Transverse colon (tissue), 3 donors: ENCODE data around the gene XYLT1.

Source experiments
- CTCF ChIP-seq, 5 experiments: fragments of 200-600 bp in 3 of 5; fragments of 450-650 bp in 2 of 5; sonication (generic) in 3 of 5; IDR thresholded peaks; 1 replicate in 2 of 5; 2 replicates in 3 of 5; pipeline ENCODE4 v1.5.1; 2016 to 2017; ENCODE audit warnings: antibody characterized with exemption in 5 of 5, inconsistent platforms in 3 of 5, mild to moderate bottlenecking in 2 of 5, moderate library complexity in 1 of 5
- POLR2A ChIP-seq: fragments of 450-650 bp; IDR thresholded peaks from one replicate; pipeline ENCODE4 v1.6.1; 2016; ENCODE audit warnings: antibody characterized with exemption, mild to moderate bottlenecking, moderate library complexity

DNA sequence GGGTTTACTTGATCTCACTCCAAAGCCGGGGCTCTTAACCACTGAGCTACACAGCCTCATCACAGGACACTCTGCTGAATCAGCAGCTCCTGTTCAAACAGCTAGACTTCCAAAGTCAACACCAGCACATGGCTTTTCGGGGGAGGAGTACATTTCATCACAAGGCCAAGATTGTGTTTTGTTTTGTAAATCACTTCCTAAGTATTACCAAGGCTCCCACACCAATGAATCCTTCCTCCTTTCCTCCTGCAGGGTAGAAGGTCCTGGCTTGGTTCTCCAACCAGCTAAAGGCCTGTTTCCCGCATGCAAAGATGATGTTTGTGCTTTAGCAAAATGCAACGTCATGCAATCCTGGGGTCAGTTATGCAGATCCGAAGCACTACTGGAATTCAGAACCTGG is 152.5 kb downstream of the XYLT1 start:
- no peak for TF ChIP-seq POLR2A
- no peak for TF ChIP-seq CTCF (IDR thresholded peaks at IDR 0.05)
